Gastroesophageal sphincter (tissue), 3 donors: ENCODE results near the gene RHOG.

Source experiments
- EP300 ChIP-seq: sonication (generic); formaldehyde crosslinking; IDR thresholded peaks from one replicate; pipeline ENCODE4 v1.6.1; 2017; ENCODE audit warnings: antibody characterized with exemption, mild to moderate bottlenecking
- POLR2A ChIP-seq, 2 donors: fragments of 450-650 bp; IDR thresholded peaks; one replicate each; pipeline ENCODE4 v1.6.1; 2017; ENCODE audit warnings: antibody characterized with exemption in 2 of 2, mild to moderate bottlenecking in 2 of 2, moderate library complexity in 1 of 2
- POLR2AphosphoS5 ChIP-seq: sonication (generic); formaldehyde crosslinking; IDR thresholded peaks from one replicate; pipeline ENCODE4 v1.6.1; 2017; ENCODE audit warnings: antibody characterized with exemption
- TF ChIP-seq, protein P1 (sequence below), 4 experiments: fragments of 200-600 bp in 2 of 4; fragments of 450-650 bp in 2 of 4; sonication (generic) in 1 of 4; IDR thresholded peaks; one replicate each; pipeline ENCODE4 v1.5.1; 2017 to 2019; ENCODE audit warnings: antibody characterized with exemption in 4 of 4, mild to moderate bottlenecking in 2 of 4, moderate library complexity in 2 of 4

DNA sequence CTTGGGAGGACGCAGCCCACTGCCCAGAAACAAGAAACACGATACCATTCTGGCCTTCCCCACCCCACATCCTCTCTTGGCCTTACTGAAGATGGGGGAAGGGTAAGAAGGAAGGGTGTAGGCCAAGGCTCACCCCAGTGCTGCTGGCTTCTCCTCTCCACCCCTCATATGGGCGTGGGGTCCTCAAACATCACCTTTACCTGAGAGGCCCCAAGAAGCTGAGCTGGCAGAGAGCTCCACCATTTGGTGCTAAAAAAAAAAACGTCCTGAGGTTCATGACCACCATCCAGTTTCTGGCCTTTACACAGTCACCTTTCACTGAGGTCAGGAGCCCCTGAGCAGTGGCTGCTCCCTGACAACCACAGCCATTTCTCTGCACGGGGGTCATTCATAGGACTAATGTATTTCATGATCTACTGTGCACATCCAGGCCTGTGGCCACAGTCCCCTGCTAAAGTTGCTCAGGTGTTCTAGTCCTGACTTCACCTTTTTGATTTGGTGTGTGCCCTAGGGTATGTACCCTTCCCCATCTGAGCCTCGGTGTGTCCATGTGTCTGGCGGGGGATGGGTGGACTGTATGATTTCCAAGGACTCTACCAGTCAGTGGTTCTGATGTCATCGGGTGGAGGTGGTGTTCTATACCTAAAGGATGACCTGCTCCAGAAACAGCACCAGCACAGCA lies 15.1 kb downstream of the RHOG start:
- TF ChIP-seq, protein P1, sequence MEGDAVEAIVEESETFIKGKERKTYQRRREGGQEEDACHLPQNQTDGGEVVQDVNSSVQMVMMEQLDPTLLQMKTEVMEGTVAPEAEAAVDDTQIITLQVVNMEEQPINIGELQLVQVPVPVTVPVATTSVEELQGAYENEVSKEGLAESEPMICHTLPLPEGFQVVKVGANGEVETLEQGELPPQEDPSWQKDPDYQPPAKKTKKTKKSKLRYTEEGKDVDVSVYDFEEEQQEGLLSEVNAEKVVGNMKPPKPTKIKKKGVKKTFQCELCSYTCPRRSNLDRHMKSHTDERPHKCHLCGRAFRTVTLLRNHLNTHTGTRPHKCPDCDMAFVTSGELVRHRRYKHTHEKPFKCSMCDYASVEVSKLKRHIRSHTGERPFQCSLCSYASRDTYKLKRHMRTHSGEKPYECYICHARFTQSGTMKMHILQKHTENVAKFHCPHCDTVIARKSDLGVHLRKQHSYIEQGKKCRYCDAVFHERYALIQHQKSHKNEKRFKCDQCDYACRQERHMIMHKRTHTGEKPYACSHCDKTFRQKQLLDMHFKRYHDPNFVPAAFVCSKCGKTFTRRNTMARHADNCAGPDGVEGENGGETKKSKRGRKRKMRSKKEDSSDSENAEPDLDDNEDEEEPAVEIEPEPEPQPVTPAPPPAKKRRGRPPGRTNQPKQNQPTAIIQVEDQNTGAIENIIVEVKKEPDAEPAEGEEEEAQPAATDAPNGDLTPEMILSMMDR (IDR thresholded peaks at IDR 0.05): no peak
- TF ChIP-seq POLR2A (IDR thresholded peaks at IDR 0.05) (no peak), POLR2AphosphoS5 (no peak), EP300 (no peak)
